NCI-H1092 (cell line): ENCODE data around the gene APOM.
A peak's percentile ranks its signal among the peaks of the same experiment; 100 is the strongest.

Experiments
- DNase-seq: peaks from one replicate; lab custom pipeline; 2025; lab: John Stamatoyannopoulos, UW

Gene APOM

GRCh38 chr6:31631209-31631608, 24.5 kb upstream of the APOM start:
- no peak for DNase-seq

- DNase-seq = no peak
Observed at GRCh38 chr6:31631681-31632278, 23.9 kb upstream of the APOM start.

- DNase-seq = no peak
Observed at GRCh38 chr6:31632279-31632946, 23.3 kb upstream of the APOM start.

- DNase-seq = no peak
Observed at GRCh38 chr6:31633447-31633846, 22.2 kb upstream of the APOM start.

- no peak for DNase-seq
Observed at GRCh38 chr6:31634131-31634530, 21.6 kb upstream of the APOM start.

- no peak for DNase-seq
Observed at GRCh38 chr6:31634969-31635575, 20.6 kb upstream of the APOM start.

- no peak for DNase-seq
Observed at GRCh38 chr6:31636698-31637596, 18.7 kb upstream of the APOM start.

- no peak for DNase-seq
Observed at GRCh38 chr6:31639043-31639442, 16.7 kb upstream of the APOM start.

- DNase-seq = no peak
Observed at GRCh38 chr6:31639449-31639861, 16.2 kb upstream of the APOM start.

- no peak for DNase-seq
Observed at GRCh38 chr6:31640612-31641011, 15.1 kb upstream of the APOM start.

- no peak for DNase-seq
Observed at GRCh38 chr6:31641370-31641769, 14.3 kb upstream of the APOM start.

GRCh38 chr6:31642798-31643570, 12.7 kb upstream of the APOM start:
- DNase-seq = no peak

GRCh38 chr6:31643818-31644454, 11.8 kb upstream of the APOM start:
- no peak for DNase-seq

GRCh38 chr6:31645325-31645724, 10.4 kb upstream of the APOM start:
- no peak for DNase-seq

GRCh38 chr6:31651602-31652191, 4.0 kb upstream of the APOM start:
- no peak for DNase-seq

GRCh38 chr6:31652925-31653724, 2.6 kb upstream of the APOM start:
- peak; percentile 92 for DNase-seq

GRCh38 chr6:31654574-31655348, 933 bp upstream of the APOM start:
- no peak for DNase-seq

- no peak for DNase-seq
Observed at GRCh38 chr6:31657406-31658157, 1.9 kb downstream of the APOM start.
